Measurements from ENCODE around the gene LSM7.

DNA sequence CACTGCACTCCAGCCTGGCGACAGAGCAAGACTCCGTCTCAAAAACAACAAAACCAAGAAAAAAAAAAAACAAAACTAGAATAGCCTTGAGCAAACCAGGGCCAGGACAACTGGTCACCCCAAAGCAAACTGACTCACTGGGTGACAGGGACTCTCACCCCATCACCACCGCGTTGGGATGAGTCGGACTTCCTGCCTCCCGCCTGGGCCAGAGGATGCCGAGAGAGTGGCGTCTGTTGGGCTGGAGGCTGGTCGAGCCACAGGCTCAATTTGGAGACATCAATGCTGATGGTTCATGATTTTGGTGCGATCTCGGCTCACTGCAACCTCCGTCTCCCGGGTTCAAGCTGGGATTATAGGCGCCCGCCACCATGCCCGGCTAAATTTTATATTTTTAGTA is 43.3 kb upstream of the LSM7 start:
- no peak for TF ChIP-seq ZNF57 (CRISPR knock-in tag; IDR thresholded peaks at IDR 0.05)
- no peak for TF ChIP-seq CTCF (IDR thresholded peaks at IDR 0.05 in 2 of 3, conservative IDR thresholded peaks at IDR 0.05 in 1 of 3; ENCODE audit: insufficient read depth in 2 of 3, low read depth in 1 of 3, low read length in 3 of 3)
- TF ChIP-seq CREM (IDR thresholded peaks at IDR 0.05; ENCODE audit: low read depth), result no peak
- TF ChIP-seq POLR2AphosphoS5 (IDR thresholded peaks at IDR 0.05; ENCODE audit: control insufficient read depth, insufficient read depth, low read depth, low read length), result no peak

Data from K562 (cell line).